ENCODE data around the gene LRRC36. TPM values are rescaled to one million over a fixed set of nuclear protein-coding genes. Genes with fewer than 3 reads are reported as not detected.

LRRC36 gene
- total RNA-seq, 1 experiment from 2014 or later, result not detected

- BruUV-seq (replicated peaks), result no TSS peak
Measured at GRCh38 chr16:67397036-67397801, 70.6 kb downstream of the LRRC36 start.

GRCh38 chr16:67397812-67398545 lies 71.4 kb downstream of the LRRC36 start:
- TF ChIP-seq EZH2 (IDR thresholded peaks at IDR 0.05; ENCODE audit: low read depth) (no peak), CTCF (conservative IDR thresholded peaks at IDR 0.05) (no peak)

More at GRCh38 chr16:67397036-67397801, 70.6 kb downstream of the LRRC36 start:
- Histone ChIP-seq H4K20me1 (ENCODE audit: insufficient read depth) (no peaks in the 10 kb centered on the region), H3K79me2 (ENCODE audit: low read depth) (no peaks in the 10 kb centered on the region), H3K27me3 (ENCODE audit: insufficient read depth, low read depth) (no peaks in the 10 kb centered on the region), H3K4me1 (replicated peaks; ENCODE audit: insufficient read depth) (peaks cover 17% of the 10 kb centered on the region), H2AFZ (no peak overlapping the region), H3F3A (ENCODE audit: insufficient read depth, low read depth) (peaks cover 13% of the 10 kb centered on the region), H3K36me3 (ENCODE audit: low read depth) (no peaks in the 10 kb centered on the region), H3K4me3 (no peak overlapping the region), H3K27ac (no peak overlapping the region), H3K4me2 (no peak overlapping the region), H3K9me3 (ENCODE audit: insufficient read depth, low read depth) (no peaks in the 10 kb centered on the region), H3K9me2 (ENCODE audit: insufficient read depth) (no peaks in the 10 kb centered on the region)
- DNase-seq, result no peak
- intact Hi-C loops (cut with micrococcal nuclease; ENCODE audit: unreplicated experiment), result loop anchor here (5.0 to 10.0 kb wide), 2 partner anchors 120 to 202 kb away; partner anchors contain the start of genes E2F4, ELMO3, EXOC3L1 and PLEKHG4
- ChIA-PET POLR2A (ENCODE audit: unreplicated experiment) (no interaction called here), CTCF (interaction anchor here (1.1 kb wide), 1 partner anchor 120 kb away, joined by 6 read pairs; no protein-coding TSS in a partner anchor)
- TF ChIP-seq EZH2 (IDR thresholded peaks at IDR 0.05; ENCODE audit: low read depth) (no peak), CTCF (conservative IDR thresholded peaks at IDR 0.05) (no peak)

GRCh38 chr16:67398546-67399217 lies 72.1 kb downstream of the LRRC36 start:
- POLR2A ChIA-PET (ENCODE audit: unreplicated experiment), result interaction anchor here (0.6 kb wide), 1 partner anchor 485 kb away, joined by 4 read pairs; no protein-coding TSS in a partner anchor
- no TSS peak for BruUV-seq (replicated peaks)
- TF ChIP-seq CTCF (conservative IDR thresholded peaks at IDR 0.05), result no peak
- no peak for TF ChIP-seq EZH2 (IDR thresholded peaks at IDR 0.05; ENCODE audit: low read depth)

More at GRCh38 chr16:67397812-67398545, 71.4 kb downstream of the LRRC36 start:
- peaks cover 17% of the 10 kb centered on the region for H3K4me1 ChIP-seq (replicated peaks; ENCODE audit: insufficient read depth)
- no peak for DNase-seq
- H3K4me2 ChIP-seq, result no peak overlapping the region
- no peaks in the 10 kb centered on the region for H3K9me2 ChIP-seq (ENCODE audit: insufficient read depth)
- no peak overlapping the region for H3K4me3 ChIP-seq
- H2AFZ ChIP-seq, result no peak overlapping the region
- H3F3A ChIP-seq (ENCODE audit: insufficient read depth, low read depth), result peaks cover 13% of the 10 kb centered on the region
- no TSS peak for BruUV-seq (replicated peaks)
- intact Hi-C loops (cut with micrococcal nuclease; ENCODE audit: unreplicated experiment), result loop anchor here (2.0 to 10.0 kb wide), 3 partner anchors 121 to 203 kb away; partner anchors contain the start of genes E2F4, ELMO3, EXOC3L1 and PLEKHG4
- H3K9me3 ChIP-seq (ENCODE audit: insufficient read depth, low read depth), result no peaks in the 10 kb centered on the region
- no peaks in the 10 kb centered on the region for H3K36me3 ChIP-seq (ENCODE audit: low read depth)
- H3K27me3 ChIP-seq (ENCODE audit: insufficient read depth, low read depth), result no peaks in the 10 kb centered on the region
- ChIA-PET CTCF (no interaction called here), POLR2A (ENCODE audit: unreplicated experiment) (interaction anchor here (0.6 kb wide), 1 partner anchor 485 kb away, joined by 4 read pairs; no protein-coding TSS in a partner anchor)
- no peaks in the 10 kb centered on the region for H4K20me1 ChIP-seq (ENCODE audit: insufficient read depth)
- H3K79me2 ChIP-seq (ENCODE audit: low read depth), result no peaks in the 10 kb centered on the region
- no peak overlapping the region for H3K27ac ChIP-seq

More at GRCh38 chr16:67398546-67399217, 72.1 kb downstream of the LRRC36 start:
- Histone ChIP-seq H3K9me2 (ENCODE audit: insufficient read depth) (no peaks in the 10 kb centered on the region), H3K36me3 (ENCODE audit: low read depth) (no peaks in the 10 kb centered on the region), H3F3A (ENCODE audit: insufficient read depth, low read depth) (peaks cover 15% of the 10 kb centered on the region), H3K4me3 (no peak overlapping the region), H3K4me1 (replicated peaks; ENCODE audit: insufficient read depth) (peaks cover 19% of the 10 kb centered on the region), H3K27me3 (ENCODE audit: insufficient read depth, low read depth) (no peaks in the 10 kb centered on the region), H3K4me2 (no peak overlapping the region), H3K9me3 (ENCODE audit: insufficient read depth, low read depth) (no peaks in the 10 kb centered on the region), H4K20me1 (ENCODE audit: insufficient read depth) (no peaks in the 10 kb centered on the region), H2AFZ (no peak overlapping the region), H3K27ac (no peak overlapping the region), H3K79me2 (ENCODE audit: low read depth) (no peaks in the 10 kb centered on the region)
- intact Hi-C loops (cut with micrococcal nuclease; ENCODE audit: unreplicated experiment), result loop anchor here (2.0 to 10.0 kb wide), 3 partner anchors 121 to 204 kb away; partner anchors contain the start of genes E2F4, ELMO3, EXOC3L1 and PLEKHG4
- DNase-seq, result no peak
- CTCF ChIA-PET, result interaction anchor here (0.6 kb wide), 1 partner anchor 14 kb away, joined by 3 read pairs; no protein-coding TSS in a partner anchor
